Endothelial cell of hepatic sinusoid (primary cell): Measurements from ENCODE around the gene PLXNB1.
"Not testable (repeated sequence)": the region's sequence is repeated elsewhere in the genome, so short reads cannot be mapped to it uniquely, and the experiment has no call there.

Experiments
- in situ Hi-C: cut with HindIII; loops from 2 replicates; pipeline ENCODE4 v1.10.0; 2017; ENCODE audit warnings: low sequenced_read_pairs

PLXNB1 gene

DNA sequence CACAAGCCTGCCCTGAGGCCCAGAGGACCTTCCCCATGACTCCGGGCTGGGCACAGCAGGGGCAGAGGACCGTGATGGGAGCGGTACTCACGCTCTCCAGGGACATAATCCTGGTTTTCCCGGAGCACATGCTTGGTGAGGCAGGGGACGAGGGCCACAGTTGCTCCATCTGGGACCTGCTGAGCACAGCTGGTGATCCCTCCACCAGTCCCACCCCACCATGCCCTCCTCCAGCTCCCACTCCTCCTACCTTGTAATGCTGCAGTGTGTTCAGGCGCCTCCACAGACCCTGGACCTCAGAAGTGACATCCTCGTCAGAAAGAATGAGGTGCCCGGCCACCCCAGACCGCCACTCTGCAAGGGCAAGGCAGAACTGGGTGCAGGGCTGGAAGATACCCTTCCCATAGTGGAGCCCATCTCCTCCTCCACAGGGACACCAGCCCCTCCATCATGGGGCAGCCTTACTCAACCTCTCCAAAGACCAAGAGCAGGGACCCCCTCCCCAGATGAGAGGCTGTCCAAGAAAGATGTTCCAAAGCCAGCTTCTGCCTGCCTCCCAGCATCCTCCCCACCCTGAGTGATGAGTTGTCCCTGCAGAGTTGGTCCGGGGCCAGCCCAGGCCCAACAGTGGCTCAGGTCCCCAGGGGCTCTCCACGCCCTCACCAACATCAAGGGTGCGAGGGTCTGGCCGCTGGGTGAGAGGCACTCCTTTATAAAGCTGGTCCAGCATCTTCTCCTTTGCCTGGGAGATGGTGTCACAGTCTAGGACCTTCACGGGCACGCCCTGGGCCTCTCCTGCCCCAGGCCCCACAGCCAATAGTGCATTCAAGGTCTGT, 19.5 kb downstream of the PLXNB1 start:
- in situ Hi-C loops = loop anchor here (5.0 to 10.0 kb wide), 2 partner anchors 68 to 136 kb away; no protein-coding TSS in a partner anchor

DNA sequence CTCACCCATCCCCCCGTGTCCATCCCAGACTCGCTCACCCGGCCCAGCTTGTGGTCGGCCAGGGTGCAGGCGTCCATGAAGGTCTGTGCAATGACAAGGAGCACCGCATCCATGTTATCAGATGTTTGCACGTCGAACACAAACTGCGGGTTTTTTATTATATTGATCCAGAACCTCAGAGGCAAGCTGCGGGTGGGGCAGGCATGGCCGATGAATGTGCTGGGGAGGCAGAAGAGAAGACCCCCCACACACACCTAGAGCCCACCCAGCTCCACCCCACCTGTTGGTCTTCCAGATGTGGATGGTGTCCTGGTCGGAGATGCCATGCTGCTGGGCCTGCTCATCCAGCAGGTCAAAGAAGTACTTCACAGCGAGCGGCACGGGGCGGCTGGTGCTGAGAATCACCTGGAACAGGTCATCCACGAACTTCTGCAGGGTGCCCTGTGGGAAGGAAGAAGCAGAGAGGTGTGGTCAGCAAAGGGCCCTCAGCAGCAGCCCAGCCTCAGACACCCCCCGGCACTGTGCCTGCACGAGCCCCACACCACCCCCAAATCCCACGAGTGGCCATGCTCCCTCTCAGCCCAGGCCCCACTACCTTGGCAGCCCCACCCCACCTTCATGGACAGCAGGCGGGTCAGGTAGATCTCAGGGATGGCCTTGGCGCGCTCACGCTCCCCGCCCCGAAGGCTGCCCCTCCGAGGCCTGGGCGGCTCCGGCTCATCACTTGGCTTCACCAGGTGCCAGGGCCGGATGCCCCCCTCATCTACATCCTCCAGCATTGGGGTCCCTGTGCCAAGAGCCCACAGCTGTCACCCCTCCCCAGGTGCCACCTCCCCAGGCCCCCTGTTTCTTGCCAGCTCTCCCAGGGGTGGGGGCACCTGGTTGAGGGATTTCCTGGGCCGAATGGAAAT, 20.3 kb downstream of the PLXNB1 start:
- in situ Hi-C loops = loop anchor here (5.0 to 10.0 kb wide), 2 partner anchors 67 to 135 kb away; no protein-coding TSS in a partner anchor

DNA sequence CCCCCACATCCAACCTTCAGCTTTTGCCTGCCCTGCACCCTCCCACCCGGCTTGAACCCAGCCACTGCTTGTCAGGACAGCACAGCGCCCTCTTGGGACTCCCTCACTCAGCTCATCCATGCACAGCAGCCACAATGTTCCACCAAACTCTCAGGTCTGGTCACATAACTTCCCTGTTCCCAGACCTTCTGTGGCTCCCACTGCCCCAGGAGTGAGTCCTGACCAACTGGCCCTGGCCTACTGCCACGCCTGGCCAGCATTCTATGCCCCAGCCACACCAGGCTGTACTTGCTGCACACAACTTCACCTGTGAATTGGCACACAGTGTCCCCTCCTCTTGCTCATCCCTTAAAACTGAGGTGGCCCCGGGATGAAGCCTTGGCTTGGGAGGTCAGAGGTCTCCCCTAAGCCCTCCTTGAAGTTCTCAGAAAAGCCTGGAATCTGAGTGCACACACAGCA, 21.0 kb downstream of the PLXNB1 start:
- in situ Hi-C loops = no loop called here

DNA sequence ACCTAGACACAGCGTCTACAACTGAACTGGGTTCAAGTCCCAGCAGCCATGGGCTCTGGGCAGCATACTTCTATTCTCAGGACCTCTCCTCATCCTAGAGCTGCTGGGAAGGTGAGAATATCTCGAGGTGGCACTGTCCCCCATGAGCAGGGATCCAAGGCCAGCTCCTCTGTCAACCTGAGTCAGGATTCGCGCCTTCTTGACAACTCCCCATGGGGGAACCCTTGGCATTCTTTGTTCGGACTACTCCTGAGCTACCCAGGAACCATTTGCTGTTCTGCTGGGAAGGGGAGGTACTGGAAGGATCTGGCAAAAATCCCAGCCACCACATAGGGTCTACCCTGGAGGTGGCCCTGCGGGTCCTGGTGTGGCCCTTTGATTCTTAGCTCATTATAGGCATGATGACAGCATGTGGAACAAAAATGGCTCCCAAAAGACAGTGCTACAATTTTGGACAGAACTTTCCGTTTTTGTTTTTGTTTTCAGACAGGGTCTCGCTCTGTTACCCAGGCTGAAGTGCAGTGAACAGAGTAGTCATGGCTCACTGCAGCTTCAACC, 22.3 kb downstream of the PLXNB1 start:
- in situ Hi-C loops = no loop called here

DNA sequence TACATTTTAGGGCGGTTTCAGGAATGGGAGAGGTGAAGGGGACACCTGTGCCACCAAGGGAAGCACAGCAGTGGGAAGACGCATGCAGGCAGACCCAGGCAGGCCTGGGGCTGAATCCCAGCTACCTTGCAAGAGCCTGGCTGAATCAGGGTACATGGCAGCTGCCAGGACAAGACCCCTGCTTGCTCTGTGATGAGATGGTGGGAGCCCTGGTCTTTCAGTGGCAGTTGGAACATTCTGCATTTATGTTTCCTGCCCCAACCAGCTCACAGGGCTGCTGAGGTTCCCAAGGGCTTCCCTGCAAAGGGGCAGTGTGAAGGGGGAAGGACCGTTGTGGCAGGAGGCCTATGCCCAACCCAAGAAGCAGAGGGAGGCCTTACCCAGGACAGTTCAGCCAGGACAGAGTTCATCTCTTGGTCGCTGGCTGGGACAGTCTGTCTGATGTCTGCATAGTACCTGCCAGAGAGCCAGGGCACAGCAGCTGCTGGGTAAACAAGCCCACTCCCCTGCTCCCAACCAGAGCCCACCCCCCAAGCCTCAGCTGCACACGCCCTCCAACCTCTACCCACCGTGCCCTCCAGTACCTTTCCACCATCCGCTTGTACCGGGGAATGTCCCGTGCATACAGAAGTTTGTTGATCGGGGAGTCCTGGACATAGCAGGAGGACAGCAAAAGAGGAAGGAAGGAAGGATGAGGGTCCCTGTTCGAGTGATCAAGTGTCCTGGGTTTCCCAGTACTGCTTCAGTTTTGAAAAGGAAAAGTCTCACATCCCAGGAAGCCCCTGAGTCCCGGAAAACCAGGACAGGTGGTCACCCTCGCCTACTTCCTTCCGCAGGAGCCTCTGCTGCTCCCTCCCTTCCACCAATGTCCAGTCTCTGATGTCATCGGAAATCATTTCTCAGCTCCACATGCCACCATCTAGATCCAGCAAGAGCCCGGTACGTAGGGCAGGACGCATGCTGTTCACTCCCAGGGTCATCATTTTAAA, 23.1 kb downstream of the PLXNB1 start:
- in situ Hi-C loops = no loop called here

DNA sequence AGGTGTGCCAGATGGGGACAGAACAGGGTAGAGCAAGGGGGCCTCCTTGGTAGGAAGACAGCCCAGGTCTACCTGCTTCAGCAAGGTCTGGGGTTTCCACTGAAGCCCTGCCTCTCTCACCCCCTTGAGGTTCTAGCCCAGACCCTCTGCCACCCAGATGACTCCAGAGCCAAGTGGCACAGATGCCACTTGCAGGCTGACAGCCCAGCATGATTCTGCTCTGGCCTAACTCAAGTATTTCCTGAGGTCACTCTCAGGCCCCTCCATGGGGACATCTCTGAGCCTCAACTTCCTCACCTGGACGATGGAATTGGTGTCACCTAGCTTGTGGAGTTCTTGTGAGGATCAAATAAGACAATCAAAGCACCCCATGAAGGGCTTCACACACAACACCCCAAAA, 23.9 kb downstream of the PLXNB1 start:
- in situ Hi-C loops = no loop called here

DNA sequence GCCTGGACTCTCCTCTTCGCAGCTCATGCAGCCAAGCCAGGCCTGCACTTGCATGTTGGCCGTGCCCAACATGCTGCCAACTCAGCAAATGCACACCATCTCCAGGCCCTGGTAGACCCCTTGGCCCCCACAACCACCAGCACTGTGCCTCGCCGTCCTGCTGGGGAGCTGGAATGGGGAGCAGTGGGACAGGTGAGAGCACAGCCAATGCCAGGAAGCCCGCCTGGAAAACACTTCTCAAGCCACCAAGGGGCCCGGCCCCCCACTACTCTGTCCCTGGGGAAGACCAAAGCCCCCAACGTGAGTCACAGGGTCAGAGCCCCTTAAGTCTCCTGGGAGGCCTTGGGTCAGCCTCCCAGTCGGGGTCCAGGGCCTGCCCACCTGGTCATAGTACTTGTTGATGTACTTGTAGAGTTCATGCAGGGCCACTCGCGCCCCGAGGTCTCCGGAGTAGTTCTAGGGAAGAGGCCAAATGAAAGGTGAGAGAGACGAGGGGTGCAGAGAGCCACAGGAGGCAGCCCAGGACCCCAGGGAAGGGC, 24.5 kb downstream of the PLXNB1 start:
- in situ Hi-C loops = no loop called here

DNA sequence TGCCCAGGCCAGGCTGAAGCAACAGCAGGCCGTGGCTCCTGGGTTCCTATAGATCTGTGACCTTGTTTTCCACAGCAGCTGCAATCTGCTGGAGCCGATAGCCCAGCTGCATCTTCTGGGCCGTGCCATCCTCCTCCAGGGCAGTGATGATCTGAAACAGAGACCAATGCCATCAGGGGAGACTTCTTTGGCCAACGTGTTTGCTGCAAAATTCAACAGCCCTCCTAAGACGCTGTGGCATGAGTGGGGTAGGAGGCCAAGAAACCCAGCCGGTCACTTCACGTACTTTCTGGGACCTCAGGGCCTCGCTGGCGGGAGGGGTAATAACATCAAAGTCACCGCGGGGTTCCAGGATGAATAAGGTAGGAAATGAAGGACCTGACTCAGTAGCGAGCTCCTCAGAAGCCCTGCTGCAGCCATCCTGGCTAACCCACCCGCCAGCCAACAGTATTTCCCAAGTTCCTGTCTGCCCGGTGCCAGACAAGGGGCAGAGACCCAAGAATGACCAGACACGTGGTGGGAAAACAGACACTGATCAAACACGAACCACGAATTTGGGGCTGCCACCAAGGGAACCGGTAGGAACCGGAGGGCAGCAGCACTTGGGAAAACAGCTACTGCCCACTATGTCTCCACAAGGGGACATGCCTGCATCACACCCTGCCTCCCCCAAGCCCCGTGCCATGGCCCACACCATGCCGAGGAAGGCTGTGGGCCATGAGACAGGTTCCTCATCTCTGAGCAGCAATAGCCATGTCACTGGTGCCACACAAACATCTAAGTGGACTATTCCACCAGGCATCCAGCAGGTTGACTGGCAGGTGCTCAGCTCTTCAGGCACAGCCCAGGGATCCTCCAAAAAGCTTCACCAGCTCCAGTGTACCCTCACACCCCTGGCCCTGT, 25.2 kb downstream of the PLXNB1 start:
- in situ Hi-C loops = no loop called here

DNA sequence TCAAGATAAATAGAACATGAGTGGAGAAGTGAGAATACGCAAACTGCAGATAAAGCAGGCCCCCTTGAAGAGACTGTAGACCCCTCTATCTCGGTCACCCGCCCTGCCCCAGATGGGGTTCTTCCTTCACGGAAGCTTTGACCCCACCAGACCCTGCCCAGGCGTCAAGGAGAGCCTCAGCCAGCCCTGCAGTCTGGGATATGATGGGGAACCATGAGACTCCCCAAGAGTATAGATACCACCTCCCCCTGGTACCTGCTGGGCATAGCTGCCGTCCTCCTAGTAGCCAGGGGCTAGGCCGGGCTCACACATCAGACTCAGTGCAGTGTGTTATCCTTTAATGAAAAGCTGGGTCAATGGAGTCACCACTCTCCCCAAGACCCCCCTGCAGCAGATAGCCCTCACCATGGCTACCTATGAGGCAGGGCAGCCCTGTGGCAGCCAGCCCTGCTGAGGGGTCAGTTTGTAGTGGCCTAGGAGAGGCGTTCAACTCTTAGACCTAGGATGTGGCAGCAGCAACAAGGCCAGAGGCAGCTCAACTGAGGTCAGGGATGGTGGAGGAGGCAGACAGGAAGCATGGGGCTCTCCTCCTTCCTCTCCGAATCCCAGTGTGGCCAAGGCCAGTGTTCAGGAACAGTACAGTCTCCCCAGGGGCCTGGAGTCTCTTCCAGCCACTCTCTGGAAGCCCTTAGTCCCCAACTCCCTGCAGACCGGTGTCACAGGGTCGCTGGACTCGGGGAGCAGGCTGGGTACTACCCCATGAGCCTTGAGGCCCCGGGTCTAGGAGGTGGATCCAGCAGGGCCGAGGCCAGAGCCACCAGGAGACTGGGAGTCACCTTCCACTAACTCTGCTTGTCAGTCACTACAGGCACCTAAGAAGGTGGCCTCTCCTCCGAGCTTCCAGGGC, 26.1 kb downstream of the PLXNB1 start:
- in situ Hi-C loops = no loop called here

DNA sequence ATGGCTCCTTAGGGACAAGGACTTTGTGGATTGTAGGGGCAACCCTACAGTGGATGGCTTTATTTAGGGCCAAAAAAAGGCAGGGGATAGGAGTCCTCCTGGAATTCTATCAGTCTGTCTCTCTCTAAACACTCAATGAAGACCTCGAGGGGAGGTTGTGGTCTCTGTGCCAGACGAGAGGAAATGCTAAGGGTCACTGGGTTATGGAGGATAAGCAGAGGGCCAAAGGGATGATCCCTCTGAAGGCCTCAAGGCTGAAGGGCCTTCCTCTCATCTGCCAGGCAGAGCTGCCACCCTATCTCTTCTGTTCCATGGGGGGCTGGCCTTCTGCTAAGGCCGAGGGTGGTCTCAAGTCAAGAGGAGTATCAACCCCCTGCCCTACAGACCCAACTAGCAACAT, 27.0 kb downstream of the PLXNB1 start:
- in situ Hi-C loops = no loop called here

DNA sequence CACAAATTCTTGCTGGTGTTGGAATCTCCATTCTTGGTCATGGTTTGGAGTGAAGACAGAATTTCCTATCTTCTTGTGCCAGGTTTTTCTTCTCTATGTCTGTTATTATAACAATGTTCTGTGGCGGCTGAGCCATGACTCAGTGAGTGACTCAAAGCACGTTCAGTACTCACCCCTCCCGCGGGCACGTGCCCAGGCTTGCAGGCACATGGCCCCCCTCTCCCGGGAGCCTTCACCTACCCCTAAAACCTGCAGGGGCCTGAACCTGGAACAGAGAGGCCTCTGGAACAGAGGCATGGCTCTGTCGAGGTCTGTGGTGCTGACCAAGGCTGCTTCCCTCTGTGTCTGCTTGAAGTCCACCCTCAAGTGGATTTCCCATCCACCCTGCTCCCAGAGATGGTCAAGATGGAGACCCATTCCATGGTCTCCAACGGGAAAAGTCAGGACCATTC, 27.6 kb downstream of the PLXNB1 start:
- in situ Hi-C loops = no loop called here

DNA sequence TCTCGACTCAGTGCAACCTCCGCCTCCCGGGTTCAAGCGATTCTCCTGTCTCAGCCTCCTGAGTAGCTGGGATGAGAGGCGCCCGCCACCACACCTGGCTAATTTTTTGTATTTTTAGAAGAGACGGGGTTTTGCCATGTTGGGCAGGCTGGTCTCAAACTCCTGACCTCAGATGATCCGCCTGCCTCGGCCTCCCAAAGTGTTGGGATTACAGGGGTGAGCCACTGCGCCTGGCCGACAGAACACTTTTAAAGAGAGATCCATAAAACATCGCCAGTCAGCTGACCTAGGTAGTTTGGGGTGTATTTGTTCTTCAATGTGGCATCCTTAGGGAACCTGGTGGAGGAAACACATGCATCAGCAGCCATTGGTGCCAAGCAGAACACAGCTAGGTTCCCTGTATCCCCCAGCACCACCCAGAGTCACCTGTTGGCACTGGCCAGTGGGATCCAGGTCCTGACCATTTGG, 28.4 kb downstream of the PLXNB1 start:
- in situ Hi-C loops = not testable (repeated sequence)

DNA sequence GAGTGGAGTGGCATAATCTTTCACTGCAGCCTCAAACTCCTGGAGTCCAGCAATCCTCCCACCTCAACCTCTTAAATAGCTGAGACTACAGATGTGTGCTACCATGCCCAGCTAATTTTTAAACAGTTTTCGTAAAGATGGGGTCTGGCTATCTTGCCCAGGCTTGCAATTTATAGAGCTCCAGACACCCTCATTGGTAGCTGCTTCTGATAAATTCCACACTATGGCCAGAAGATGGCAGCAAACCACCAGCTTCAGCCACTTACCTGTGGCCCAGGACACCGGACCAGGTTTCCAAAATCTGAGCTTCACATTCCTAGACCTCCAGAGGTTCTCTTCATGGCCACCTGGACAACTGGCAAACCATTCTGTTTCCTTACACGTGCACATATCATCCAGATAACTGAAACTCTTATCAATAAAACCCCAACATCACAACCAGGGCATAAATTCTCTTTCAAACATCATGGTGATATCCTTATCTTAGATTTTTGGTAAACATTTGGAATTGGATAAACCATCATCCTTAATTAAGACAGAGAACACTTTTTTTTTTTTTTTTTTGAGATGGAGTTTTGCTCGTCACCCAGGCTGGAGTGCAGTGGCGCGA, 29.0 kb downstream of the PLXNB1 start:
- in situ Hi-C loops = no loop called here

DNA sequence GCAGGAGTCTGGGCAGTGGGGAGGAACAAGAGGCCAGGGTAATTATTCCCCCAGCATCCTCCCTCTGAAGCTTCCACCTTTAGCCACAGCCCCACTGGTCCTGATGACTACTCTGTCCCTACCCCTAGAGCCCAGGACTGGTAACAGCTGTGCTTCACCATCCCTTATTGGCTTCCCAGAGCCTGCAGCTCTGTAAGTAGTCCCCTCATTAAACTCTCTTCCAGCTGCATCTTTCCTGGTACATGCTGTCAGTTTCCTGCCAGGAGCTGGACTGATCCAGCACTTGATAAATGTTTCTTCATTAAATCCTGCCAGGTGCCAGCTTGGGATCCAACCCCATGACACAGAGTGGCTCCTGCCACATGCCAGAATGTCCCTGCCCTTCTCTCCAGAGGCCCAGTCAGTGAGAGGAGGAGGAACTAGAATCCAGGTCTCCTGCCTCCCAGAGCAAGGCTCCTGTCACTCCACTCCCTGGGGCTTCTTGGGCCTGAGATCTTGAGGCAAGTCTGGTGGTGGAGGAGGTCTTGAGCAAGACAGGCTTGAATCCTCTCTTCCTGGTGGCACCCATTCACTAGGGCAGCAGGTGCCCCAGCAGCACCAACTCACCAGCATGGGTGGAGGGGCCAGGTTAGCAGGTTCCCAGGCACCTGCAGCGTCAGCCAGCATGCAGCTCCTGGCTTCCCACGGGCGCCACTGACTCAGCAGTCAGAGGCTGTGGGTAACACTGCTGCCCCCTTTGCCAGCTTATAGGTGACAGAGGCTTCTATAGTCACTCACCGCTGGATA, 30.3 kb downstream of the PLXNB1 start:
- in situ Hi-C loops = loop anchor here (5.0 kb wide), 1 partner anchor 48 kb away; the partner anchor contains the start of gene ATRIP

DNA sequence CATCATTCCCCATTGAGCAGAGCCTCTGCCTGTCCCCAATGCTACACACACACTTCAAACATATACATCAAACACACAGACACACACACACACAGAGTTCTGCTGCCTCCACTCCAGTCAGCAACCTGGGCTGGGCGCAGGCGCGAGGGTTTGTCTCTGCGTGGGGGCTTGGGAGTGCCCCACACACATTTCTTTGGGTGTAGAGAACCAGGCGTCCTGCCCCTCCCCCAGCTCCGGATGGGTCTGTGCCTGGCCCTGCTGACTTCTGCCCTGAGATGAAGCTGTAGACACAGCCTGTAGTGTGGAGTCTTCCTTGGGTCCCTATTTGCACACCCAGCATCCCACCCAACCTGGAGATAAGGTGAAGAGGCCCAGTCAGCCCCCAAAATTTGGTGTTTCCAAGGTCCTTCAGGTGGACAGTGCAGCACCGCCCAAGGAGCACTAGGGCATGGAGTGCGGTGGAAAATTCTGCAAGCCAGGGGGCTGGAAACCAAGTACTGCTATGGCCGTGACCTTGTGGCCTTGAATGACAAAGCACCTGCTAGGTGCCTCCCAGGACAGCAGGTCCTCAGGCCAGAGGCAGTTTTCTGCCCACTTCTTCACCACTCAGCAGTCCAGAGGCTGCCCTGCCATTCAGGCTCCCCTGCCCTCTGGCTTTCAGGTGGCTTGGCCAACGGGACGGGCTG, 31.0 kb downstream of the PLXNB1 start:
- in situ Hi-C loops = loop anchor here (5.0 kb wide), 1 partner anchor 48 kb away; the partner anchor contains the start of gene ATRIP
